ENCODE data around the gene TSNAXIP1. TPM values are rescaled to one million over a fixed set of nuclear protein-coding genes. Genes with fewer than 3 reads are reported as not detected.
"Not testable (repeated sequence)": the region's sequence is repeated elsewhere in the genome, so short reads cannot be mapped to it uniquely, and the experiment has no call there.

TSNAXIP1 gene
- total and polyA plus RNA-seq, 4 donors = 4.3 to 20.0 (median 13.3) TPM

DNA sequence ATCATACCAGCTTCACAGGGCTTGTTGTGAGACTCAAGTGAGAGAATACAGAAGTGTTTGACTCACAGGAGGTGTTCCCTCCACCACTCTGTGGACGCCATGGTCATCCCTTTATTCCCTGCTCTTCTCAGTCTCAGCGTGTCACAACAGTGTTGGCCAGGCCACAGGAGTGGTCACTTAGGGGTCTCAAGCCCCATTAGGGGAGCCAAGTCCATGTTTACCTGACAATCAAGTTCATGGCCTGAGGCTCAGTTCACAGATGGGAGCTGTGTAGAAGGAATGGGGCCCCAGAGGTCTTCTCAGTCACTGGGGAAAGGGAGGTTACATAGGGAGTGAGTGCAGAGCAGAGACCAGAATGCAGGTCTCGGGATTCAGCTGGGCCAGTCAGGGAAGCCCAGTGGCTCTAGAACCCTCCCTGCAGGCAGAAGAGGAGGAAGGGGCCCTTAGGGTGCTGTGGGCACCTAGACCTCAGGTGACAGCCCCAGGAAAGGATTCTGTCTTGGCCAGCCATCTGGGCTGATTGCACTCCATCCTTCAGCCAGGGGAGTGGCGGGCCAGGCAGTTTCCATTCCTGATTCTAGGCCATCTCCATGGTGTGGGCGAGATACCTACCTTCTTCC is 50.3 kb downstream of the TSNAXIP1 start:
- H3K36me3 ChIP-seq (ENCODE audit: control insufficient read depth, insufficient read depth, low read length) = peaks cover 20% of the 10 kb centered on the region
- H3K4me3 ChIP-seq (ENCODE audit: low read depth, low read length) = no peak overlapping the region
- H3K27ac ChIP-seq (ENCODE audit: low read depth, low read length) = no peak overlapping the region
- WGBS (ENCODE audit: insufficient coverage) = 87% methylated on average over 5 of the region's 5 CpGs
- no peaks in the 10 kb centered on the region for H3K27me3 ChIP-seq (ENCODE audit: control insufficient read depth, insufficient read depth, low read length)
- H3K4me1 ChIP-seq (ENCODE audit: control insufficient read depth, insufficient read depth, low read length) = peaks cover 13% of the 10 kb centered on the region
- no peak for DNase-seq (ENCODE audit: low read depth in 4 of 6, low spot score in 6 of 6)
- H3K9me3 ChIP-seq (ENCODE audit: control insufficient read depth, insufficient read depth, low read length) = no peaks in the 10 kb centered on the region

DNA sequence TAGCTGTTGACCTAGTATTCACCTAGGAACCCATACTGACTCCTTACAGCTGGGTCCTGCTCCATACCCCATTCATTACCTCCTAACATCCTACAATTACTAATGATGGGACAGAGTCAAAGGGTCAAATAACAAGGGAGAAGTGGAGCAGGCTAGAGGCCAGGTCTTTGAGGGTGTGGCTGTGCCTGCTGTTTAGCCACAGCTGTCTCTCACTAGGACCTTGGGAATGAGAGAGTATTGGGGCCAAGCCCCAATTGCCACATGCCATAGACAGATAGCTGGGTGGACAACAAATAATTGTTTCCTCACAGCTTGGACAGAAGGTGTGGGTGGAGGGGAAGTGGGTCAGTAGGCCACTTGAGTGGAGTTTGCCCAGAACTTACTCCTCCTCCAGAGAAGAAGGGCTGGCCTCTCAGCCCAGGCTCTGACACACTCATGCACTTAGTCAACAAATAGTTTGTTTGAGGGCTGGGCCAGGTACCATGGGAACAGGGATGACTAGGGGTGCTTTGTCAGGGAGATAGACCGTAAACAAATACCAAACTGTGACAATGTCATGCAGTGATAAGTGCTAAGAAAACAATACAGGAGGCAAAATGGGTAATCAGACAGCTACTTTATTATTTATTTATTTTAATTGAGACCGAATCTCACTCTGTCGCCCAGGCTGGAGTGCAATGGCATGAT is 51.0 kb downstream of the TSNAXIP1 start:
- H3K27me3 ChIP-seq (ENCODE audit: control insufficient read depth, insufficient read depth, low read length) = no peaks in the 10 kb centered on the region
- no peak overlapping the region for H3K27ac ChIP-seq (ENCODE audit: low read depth, low read length)
- peaks cover 21% of the 10 kb centered on the region for H3K36me3 ChIP-seq (ENCODE audit: control insufficient read depth, insufficient read depth, low read length)
- H3K9me3 ChIP-seq (ENCODE audit: control insufficient read depth, insufficient read depth, low read length) = no peaks in the 10 kb centered on the region
- no peak overlapping the region for H3K4me3 ChIP-seq (ENCODE audit: low read depth, low read length)
- DNase-seq (ENCODE audit: low read depth in 4 of 6, low spot score in 6 of 6) = peak in 1 of 6 donors; percentile 21
- WGBS (ENCODE audit: insufficient coverage) = no CpG with 5 or more reads among the region's 3 CpGs
- peaks cover 13% of the 10 kb centered on the region for H3K4me1 ChIP-seq (ENCODE audit: control insufficient read depth, insufficient read depth, low read length)

GRCh38 chr16:67858500-67858899 is 51.8 kb downstream of the TSNAXIP1 start:
- Histone ChIP-seq H3K27ac (ENCODE audit: low read depth, low read length) (no peak overlapping the region), H3K4me1 (ENCODE audit: control insufficient read depth, insufficient read depth, low read length) (peaks cover 16% of the 10 kb centered on the region), H3K4me3 (ENCODE audit: low read depth, low read length) (no peak overlapping the region), H3K9me3 (ENCODE audit: control insufficient read depth, insufficient read depth, low read length) (no peaks in the 10 kb centered on the region), H3K36me3 (ENCODE audit: control insufficient read depth, insufficient read depth, low read length) (peaks cover 21% of the 10 kb centered on the region), H3K27me3 (ENCODE audit: control insufficient read depth, insufficient read depth, low read length) (no peaks in the 10 kb centered on the region)
- 98% methylated on average over 4 of the region's 4 CpGs for WGBS (ENCODE audit: insufficient coverage)
- DNase-seq (ENCODE audit: low read depth in 4 of 6, low spot score in 6 of 6) = no peak

GRCh38 chr16:67860589-67861398 is 54.1 kb downstream of the TSNAXIP1 start:
- no peaks in the 10 kb centered on the region for H3K9me3 ChIP-seq (ENCODE audit: control insufficient read depth, insufficient read depth, low read length)
- H3K27ac ChIP-seq (ENCODE audit: low read depth, low read length) = no peak overlapping the region
- H3K4me3 ChIP-seq (ENCODE audit: low read depth, low read length) = no peak overlapping the region
- H3K27me3 ChIP-seq (ENCODE audit: control insufficient read depth, insufficient read depth, low read length) = no peaks in the 10 kb centered on the region
- H3K4me1 ChIP-seq (ENCODE audit: control insufficient read depth, insufficient read depth, low read length) = peaks cover 18% of the 10 kb centered on the region
- no peak for DNase-seq (ENCODE audit: low read depth in 4 of 6, low spot score in 6 of 6)
- peaks cover 17% of the 10 kb centered on the region for H3K36me3 ChIP-seq (ENCODE audit: control insufficient read depth, insufficient read depth, low read length)
- WGBS (ENCODE audit: insufficient coverage) = 90% methylated on average over 7 of the region's 8 CpGs

DNA sequence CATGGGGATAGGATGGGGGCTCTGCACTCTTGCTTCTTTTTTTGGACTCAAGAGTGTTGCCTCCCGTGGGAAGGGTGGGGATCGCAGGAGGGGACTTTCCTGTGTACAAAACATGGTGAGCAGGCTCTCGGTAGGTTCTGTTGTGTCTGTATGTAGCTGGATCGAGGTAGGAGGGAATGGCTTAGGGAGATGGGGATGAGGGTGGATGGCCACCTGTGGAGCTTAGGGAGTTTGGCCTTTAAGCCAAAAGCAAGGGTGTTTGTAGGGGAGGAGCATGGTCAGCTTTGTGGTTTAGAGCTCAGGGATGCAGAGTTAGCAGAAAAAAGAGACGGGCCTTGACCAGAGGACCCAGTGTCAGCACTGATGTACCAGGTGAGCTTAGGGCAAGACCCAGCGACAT is 55.2 kb downstream of the TSNAXIP1 start:
- Histone ChIP-seq H3K4me3 (ENCODE audit: low read depth, low read length) (no peak overlapping the region), H3K4me1 (ENCODE audit: control insufficient read depth, insufficient read depth, low read length) (peaks cover 15% of the 10 kb centered on the region), H3K36me3 (ENCODE audit: control insufficient read depth, insufficient read depth, low read length) (peaks cover 26% of the 10 kb centered on the region), H3K9me3 (ENCODE audit: control insufficient read depth, insufficient read depth, low read length) (no peaks in the 10 kb centered on the region), H3K27me3 (ENCODE audit: control insufficient read depth, insufficient read depth, low read length) (no peaks in the 10 kb centered on the region), H3K27ac (ENCODE audit: low read depth, low read length) (no peak overlapping the region)
- WGBS (ENCODE audit: insufficient coverage) = 95% methylated on average over 5 of the region's 6 CpGs
- no peak for DNase-seq (ENCODE audit: low read depth in 4 of 6, low spot score in 6 of 6)

DNA sequence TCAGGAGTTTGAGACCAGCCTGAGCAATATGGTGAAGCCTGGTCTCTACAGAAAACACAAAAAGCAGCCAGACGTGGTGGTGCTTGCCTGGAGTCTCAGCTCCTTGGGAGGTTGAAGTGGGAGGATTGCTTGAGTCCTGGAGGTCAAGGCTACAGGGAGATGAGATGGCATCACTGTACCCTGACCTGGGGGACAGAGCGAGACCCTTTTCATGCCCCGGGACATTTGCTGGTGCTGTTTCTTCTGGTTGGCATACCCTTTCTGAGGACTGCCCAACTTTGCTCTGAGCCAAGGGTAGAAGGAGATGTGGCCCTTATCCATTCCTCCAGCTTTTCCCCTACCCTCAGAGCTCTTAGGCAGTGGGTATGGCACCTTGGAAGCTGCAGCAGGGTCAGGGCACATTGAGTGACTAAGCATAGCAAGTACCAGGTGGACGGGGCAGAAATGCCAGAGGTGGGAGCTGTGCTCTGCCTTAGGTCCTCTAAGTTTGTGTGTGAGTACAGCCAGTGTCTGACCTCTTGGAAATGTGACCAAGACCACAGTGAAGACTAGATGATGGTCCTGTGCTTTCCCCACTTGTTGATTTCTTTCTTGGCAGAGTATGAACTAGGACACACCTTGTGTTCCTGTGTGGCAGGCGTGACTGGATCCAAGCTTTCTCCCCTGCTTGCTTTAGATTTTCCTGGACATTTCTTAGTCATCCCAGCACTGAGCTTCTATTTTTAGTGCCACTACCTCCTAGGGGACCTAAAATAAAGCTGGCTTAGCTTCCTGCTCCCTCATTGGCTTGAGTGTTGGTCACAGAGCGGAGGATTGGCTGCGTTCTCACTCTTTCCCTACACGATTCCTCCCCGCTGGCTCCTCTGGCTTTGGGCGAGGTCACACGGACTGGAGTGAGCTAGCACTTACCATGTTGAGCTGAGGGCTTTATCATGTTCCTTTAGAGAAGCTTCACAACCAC is 56.2 kb downstream of the TSNAXIP1 start:
- peaks cover 36% of the 10 kb centered on the region for H3K36me3 ChIP-seq (ENCODE audit: control insufficient read depth, insufficient read depth, low read length)
- H3K4me1 ChIP-seq (ENCODE audit: control insufficient read depth, insufficient read depth, low read length) = peaks cover 5% of the 10 kb centered on the region
- 75% methylated on average over 6 of the region's 11 CpGs for WGBS (ENCODE audit: insufficient coverage)
- no peak for DNase-seq (ENCODE audit: low read depth in 4 of 6, low spot score in 6 of 6)
- H3K4me3 ChIP-seq (ENCODE audit: low read depth, low read length) = no peak overlapping the region
- no peaks in the 10 kb centered on the region for H3K9me3 ChIP-seq (ENCODE audit: control insufficient read depth, insufficient read depth, low read length)
- H3K27ac ChIP-seq (ENCODE audit: low read depth, low read length) = no peak overlapping the region
- H3K27me3 ChIP-seq (ENCODE audit: control insufficient read depth, insufficient read depth, low read length) = no peaks in the 10 kb centered on the region

GRCh38 chr16:67864044-67864443 is 57.4 kb downstream of the TSNAXIP1 start:
- 100% methylated on average over 1 of the region's 6 CpGs for WGBS (ENCODE audit: insufficient coverage)
- not testable (repeated sequence) for H3K27ac ChIP-seq (ENCODE audit: low read depth, low read length); H3K9me3 ChIP-seq (ENCODE audit: control insufficient read depth, insufficient read depth, low read length); H3K4me3 ChIP-seq (ENCODE audit: low read depth, low read length); H3K4me1 ChIP-seq (ENCODE audit: control insufficient read depth, insufficient read depth, low read length); DNase-seq (ENCODE audit: low read depth in 4 of 6, low spot score in 6 of 6); H3K27me3 ChIP-seq (ENCODE audit: control insufficient read depth, insufficient read depth, low read length)
- peaks cover 47% of the 10 kb centered on the region for H3K36me3 ChIP-seq (ENCODE audit: control insufficient read depth, insufficient read depth, low read length)

DNA sequence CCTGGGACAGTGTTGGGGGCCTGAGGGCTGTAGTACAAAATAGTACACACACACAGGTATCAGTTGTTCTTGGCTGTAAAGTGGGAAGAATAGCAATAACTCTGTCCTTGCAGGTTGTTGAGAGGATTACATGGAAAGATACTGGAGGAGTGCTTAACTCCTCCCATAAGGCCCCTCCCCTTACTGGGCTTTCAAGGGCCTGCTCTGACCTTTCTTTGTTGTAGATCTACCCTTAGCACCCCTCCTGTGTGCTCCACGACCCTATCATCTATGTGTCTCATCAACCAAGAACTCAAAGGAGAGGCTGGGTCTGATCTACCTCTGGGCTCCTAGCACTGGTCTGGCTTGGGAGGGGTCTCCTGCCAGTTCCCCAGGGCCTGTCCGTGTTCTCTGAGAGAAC is 57.9 kb downstream of the TSNAXIP1 start:
- no peak overlapping the region for H3K4me3 ChIP-seq (ENCODE audit: low read depth, low read length)
- DNase-seq (ENCODE audit: low read depth in 4 of 6, low spot score in 6 of 6) = no peak
- 50% methylated on average over 2 of the region's 2 CpGs for WGBS (ENCODE audit: insufficient coverage)
- no peaks in the 10 kb centered on the region for H3K9me3 ChIP-seq (ENCODE audit: control insufficient read depth, insufficient read depth, low read length)
- H3K27me3 ChIP-seq (ENCODE audit: control insufficient read depth, insufficient read depth, low read length) = no peaks in the 10 kb centered on the region
- peaks cover 51% of the 10 kb centered on the region for H3K36me3 ChIP-seq (ENCODE audit: control insufficient read depth, insufficient read depth, low read length)
- H3K27ac ChIP-seq (ENCODE audit: low read depth, low read length) = no peak overlapping the region
- H3K4me1 ChIP-seq (ENCODE audit: control insufficient read depth, insufficient read depth, low read length) = peaks cover 5% of the 10 kb centered on the region

DNA sequence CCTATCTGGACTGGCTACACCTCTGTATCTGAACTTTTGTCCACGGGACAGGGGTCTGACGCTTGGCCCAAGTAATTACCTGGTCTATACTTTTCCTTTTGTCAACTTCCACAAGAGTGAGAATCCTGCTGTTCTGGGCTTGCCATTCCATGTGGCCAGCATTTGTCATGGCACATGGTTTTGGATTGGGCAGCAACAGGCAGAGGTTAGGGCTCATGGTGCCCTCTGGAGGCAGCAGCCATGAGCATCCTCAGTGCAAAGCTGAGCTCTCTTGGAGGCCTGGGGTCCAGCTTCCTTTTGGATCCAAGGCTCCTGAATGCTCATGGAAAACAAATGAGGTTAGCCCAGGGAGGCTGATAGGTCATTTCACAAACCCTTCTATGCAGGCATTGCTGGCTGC is 58.6 kb downstream of the TSNAXIP1 start:
- H3K36me3 ChIP-seq (ENCODE audit: control insufficient read depth, insufficient read depth, low read length) = peaks cover 56% of the 10 kb centered on the region
- 88% methylated on average over 2 of the region's 2 CpGs for WGBS (ENCODE audit: insufficient coverage)

More for the DNA sequence above, 58.6 kb downstream of the TSNAXIP1 start:
- Histone ChIP-seq H3K9me3 (ENCODE audit: control insufficient read depth, insufficient read depth, low read length) (no peaks in the 10 kb centered on the region), H3K4me1 (ENCODE audit: control insufficient read depth, insufficient read depth, low read length) (peaks cover 5% of the 10 kb centered on the region), H3K4me3 (ENCODE audit: low read depth, low read length) (no peak overlapping the region), H3K27ac (ENCODE audit: low read depth, low read length) (no peak overlapping the region), H3K27me3 (ENCODE audit: control insufficient read depth, insufficient read depth, low read length) (no peaks in the 10 kb centered on the region)
- no peak for DNase-seq (ENCODE audit: low read depth in 4 of 6, low spot score in 6 of 6)
